ENCODE measurements around the gene SLC8A3. TPM values are rescaled to one million over a fixed set of nuclear protein-coding genes. Genes with fewer than 3 reads are reported as not detected.
"Not testable (repeated sequence)": the region's sequence is repeated elsewhere in the genome, so short reads cannot be mapped to it uniquely, and the experiment has no call there.

SLC8A3 gene, protein sequence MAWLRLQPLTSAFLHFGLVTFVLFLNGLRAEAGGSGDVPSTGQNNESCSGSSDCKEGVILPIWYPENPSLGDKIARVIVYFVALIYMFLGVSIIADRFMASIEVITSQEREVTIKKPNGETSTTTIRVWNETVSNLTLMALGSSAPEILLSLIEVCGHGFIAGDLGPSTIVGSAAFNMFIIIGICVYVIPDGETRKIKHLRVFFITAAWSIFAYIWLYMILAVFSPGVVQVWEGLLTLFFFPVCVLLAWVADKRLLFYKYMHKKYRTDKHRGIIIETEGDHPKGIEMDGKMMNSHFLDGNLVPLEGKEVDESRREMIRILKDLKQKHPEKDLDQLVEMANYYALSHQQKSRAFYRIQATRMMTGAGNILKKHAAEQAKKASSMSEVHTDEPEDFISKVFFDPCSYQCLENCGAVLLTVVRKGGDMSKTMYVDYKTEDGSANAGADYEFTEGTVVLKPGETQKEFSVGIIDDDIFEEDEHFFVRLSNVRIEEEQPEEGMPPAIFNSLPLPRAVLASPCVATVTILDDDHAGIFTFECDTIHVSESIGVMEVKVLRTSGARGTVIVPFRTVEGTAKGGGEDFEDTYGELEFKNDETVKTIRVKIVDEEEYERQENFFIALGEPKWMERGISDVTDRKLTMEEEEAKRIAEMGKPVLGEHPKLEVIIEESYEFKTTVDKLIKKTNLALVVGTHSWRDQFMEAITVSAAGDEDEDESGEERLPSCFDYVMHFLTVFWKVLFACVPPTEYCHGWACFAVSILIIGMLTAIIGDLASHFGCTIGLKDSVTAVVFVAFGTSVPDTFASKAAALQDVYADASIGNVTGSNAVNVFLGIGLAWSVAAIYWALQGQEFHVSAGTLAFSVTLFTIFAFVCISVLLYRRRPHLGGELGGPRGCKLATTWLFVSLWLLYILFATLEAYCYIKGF
- under 1 TPM; 0.32 to 0.54 (median 0.40) TPM for polyA plus RNA-seq (ENCODE audit: insufficient read length in 4 of 4)

DNA sequence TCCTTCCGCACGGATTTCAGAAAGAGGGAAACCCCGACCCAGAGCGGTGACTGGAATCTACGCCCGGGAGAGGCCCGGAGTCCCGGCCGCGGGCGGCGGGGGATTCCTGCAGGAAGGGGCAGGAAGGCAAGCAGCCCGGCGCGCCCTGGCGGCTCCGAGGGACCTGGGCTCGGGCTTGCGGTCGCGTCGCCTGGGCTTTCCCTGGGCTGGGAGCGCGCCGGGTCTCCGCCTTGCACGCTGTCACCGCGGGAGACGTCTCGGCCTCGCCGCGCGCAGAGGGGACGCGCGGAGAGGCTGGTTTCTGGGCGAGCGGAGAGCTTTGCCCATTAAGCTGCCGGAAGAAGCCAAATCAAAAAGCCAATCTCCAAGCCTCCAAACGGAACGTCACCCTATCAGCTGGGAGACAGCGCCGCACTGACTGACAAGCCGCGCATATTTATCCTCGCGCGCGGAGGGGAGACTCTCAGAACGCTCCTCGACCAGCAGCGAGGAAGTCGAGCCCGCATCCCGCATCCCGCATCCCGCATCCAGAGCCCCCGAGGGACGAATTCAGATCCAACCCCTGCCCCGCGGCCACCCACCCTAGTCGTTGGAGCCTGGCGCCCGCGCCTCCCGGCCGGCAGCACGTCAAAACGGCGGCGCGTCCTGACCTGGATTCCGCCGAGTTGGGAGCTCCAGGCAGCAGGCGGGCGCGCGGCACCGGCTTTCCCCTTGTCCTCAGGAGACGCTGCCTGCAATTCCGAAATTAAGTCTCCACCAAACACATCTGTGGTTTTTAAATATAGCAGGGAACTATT lies at the start of gene SLC8A3:
Gene SLC8A3 (minus strand): TSS at position 293 of the 797 bp plus-strand sequence. CDS start 20,529 bp downstream, outside the sequence.
- peak in 2 of 4 donors; percentile 16 to 21 for DNase-seq (ENCODE audit: low read depth in 4 of 4, low spot score in 2 of 4)

DNA sequence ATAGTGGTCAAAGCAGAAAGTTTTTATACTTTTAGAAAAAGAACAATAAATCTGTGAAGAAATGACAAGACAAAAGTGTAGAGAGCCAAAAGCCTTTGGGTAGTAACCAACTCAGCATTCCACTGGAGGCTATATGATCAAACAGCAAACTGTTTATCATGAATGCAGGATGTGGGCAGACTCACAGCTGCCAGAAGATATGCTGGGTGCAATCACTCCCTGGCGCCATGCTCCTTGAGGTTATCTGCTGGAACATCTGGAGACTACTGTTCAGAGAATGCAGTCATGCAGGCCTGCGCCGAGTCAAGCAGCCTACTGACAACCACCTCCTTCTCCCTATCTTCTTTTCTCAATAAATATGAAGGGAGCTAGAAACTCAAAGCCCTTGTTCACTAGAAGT lies 49.0 kb upstream of the SLC8A3 start:
- no peak for DNase-seq (ENCODE audit: low read depth in 4 of 4, low spot score in 2 of 4)

DNA sequence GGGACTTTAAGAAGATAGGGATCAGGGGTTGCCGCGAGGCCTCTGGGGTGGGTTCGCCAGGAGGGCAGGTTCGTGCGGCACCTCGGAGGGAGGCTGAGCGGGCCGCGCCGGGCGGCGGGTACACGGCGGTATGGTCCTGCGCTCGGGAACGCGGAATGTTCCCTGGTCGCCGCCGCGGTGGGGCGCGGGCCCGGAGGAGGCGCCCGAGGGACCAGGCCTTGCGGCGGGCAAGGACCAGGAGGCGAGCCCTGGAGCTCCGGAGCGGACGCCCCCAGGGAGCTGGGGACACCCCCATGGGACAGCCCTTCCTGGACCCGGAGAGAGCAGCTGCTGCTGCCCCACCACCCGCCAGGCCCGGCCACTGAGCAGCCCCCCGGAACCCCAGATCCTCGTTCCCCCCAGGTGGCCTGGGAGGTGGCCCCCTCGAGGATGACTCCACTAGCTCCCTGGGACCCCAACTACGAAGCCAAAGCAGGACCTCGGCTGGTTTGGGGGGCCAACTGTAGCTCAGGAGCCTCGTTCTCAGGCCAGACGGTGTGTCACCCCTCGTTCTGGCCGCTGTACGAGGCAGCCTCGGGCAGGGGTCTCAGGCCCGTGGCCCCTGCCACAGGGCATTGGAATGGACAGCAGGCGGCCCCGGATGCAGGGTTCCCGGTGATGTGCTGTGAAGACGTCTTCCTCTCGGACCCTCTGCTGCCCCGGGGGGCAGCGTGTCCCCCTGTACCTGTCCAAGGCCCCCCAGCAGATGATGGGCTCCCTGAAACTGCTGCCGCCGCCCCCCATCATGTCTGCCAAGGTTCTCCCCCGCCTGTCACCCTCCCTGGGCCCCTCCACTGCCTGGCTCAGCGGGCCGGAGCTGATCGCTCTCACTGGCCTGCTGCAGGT lies 45.6 kb upstream of the SLC8A3 start:
- no peak for DNase-seq (ENCODE audit: low read depth in 4 of 4, low spot score in 2 of 4)

DNA sequence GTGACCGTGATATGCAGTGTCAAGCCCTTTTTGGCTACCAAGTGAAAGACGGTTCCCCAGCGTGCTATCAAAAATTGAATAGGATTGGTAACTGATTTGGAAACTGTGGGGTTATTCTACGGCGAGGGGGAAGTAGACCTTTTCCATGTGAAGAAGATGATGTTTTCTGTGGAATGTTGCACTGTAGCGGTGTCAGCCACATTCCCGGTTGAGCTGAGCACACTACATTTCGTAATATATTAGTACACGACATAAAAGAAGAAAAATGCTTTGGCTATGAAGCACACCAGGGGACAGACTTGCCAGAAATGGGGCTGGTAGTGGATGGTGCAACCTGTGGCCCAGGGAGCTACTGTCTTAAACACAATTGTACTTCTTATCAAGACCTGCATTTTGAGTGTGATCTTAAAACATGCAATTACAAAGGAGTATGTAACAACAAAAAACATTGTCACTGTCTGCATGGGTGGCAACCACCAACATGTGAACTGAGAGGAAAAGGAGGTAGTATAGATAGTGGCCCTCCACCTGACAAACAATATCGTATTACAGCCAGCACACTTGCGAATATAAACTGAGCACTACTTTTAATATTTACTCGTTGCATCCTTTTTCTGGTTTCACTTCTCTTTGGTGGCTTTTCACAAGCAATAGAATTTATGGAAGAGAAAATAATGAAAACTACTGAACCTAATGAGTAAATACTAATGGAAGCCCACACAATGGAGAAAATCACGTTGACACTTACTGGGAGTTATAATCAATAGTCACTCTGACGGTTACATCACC lies 43.2 kb upstream of the SLC8A3 start:
- DNase-seq (ENCODE audit: low read depth in 4 of 4, low spot score in 2 of 4): not testable (repeated sequence)

DNA sequence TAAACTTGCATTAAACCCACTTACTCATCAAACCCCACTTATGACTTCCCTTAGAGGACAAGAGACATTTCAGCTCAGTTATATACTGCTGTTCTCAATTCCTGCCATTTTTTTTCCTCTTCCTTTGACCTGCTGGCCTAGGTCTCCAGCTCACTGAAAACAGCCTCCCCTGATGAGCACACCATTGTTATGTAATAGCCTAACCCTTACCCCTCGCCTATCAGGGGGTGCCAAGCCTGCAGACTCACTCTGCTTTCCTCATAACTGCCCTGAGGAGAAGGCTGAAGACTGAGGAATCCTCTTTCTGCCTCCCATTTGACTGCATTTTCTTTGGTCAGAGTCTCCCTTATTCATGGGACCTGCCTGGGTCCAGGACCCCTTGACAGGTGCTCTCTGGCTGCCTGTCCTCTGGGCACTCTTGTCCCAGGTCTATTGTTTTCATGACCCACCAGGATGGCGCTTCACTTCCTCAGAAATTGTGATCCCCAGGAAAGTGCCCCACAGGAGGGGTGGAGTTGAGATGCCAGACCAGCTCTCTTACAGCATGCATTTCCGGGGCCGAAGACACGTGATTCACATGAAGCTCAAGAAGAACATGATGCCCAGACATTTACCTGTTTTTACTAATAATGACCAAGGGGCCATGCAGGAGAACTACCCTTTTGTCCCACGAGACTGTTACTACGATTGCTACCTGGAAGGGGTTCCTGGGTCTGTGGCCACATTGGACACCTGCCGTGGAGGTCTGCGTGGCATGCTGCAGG lies 41.3 kb upstream of the SLC8A3 start:
- not testable (repeated sequence) for DNase-seq (ENCODE audit: low read depth in 4 of 4, low spot score in 2 of 4)

DNA sequence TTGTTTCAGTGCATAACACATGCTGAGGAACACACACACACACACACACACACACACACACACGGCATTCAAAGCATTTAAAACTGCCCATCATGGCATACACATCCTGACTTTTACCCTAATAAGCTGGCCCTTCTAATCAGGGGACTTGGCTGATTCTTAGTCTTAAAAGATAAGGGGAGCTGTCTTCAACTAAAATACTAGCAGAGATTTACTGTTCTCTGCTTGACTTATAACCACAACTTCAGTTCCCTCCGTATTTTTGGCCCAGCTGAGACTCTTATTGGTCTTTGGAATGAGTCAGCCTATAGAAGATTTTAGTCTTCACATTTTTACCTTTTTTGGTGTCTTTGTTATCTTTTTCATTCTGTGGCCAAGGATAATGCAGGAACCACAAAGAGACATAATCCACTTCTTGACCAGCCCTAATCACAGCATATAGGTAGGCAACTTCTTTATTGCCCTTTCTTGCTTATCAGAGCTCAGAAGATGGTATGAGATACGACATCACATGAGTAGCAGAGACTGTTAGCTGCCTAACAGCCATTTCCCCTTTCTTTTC lies 25.1 kb upstream of the SLC8A3 start:
- DNase-seq (ENCODE audit: low read depth in 4 of 4, low spot score in 2 of 4): no peak

DNA sequence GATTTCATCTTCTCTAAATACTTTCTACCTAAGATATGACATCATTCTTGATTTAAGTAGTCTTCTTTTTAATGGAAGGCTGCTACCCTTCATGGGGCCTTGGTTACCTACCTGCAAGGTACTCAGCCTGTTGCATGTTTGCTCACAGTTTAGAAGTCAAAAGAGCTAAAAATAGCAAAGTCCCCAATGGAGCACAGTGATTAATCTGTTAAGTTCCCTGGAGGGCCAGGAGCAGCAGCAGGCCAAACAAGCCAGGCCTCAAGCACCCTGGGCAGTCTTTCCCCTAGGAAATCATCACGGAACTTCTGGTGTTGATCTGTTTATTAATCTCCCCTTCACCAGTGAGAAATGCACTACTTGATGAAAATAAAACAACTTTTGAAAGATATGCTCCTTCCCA lies 24.0 kb upstream of the SLC8A3 start:
- no peak for DNase-seq (ENCODE audit: low read depth in 4 of 4, low spot score in 2 of 4)

DNA sequence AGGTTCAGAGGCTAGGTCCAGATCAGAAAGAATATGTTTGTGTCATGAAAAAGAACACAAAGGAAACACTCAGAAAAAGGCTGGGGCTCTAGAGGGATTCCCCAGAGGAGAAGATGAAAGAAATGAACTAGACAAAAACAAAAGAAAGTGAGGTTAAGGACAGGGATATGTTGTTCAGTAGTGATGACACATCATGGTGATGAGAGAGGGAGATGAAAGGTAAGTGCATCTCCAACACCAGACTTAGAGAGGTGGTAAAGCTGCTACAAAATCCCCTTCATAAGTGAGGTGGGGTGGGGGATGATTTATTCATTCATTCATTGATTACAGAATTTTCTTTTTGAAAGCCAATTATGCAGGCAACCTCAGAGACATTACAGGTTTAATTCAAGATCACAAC lies 19.6 kb upstream of the SLC8A3 start:
- no peak for DNase-seq (ENCODE audit: low read depth in 4 of 4, low spot score in 2 of 4)

DNA sequence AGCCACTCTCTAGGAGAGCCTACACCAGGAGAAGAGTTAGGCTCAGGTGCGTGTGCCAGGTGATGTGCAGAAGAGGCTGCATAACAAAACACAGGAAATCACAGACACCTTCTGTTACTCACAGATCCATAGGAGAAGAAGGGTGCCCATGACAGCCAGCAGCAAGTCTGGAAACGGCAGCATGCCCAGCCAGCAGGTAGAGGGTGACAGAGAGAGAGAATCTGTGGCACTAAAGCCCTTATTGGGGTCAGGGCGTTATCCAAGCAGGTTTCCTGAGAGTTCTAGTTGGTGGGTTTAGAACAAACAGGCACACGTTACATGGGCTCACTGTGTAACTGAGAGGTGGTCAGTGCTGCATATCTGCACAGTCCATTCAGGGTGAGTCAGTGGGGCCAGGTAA lies 14.9 kb upstream of the SLC8A3 start:
- no peak for DNase-seq (ENCODE audit: low read depth in 4 of 4, low spot score in 2 of 4)

DNA sequence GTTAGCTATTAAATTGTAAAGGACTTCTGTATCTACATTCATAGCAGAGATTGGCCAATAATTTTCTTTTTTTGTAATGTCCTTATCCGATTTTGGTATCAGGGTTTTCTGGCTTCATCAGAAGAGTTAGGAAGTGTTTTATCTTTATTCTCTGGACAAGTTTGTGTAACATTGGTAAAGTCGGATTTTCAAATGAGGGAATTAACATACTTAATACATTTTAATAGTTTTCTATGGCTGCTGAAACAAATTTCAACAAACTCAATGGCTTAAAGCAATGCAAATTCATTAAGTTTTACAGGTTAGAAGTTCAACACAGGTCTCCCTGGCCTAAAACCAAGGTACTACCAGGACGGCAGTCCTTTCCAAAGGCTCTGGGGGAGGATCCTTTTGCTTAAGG lies 13.2 kb upstream of the SLC8A3 start:
- DNase-seq (ENCODE audit: low read depth in 4 of 4, low spot score in 2 of 4): no peak

DNA sequence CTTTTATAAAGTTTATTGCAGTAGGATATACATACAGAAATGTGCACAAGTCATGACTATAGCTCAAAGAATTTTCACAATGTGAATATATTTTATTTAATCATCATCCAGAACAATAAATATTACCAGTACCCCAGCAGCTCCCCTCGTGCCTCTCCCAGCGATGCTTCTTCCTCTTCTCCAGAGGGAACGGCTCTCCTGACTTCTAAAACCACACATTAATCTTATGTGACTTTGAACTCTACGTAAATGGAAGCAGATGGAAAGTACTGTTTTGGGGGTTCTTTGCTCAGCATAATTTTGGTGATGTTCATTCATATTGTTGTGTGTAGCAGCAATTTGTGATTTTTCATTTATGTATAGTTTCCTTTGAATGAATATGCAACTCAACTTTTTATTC lies 4.6 kb upstream of the SLC8A3 start:
- no peak for DNase-seq (ENCODE audit: low read depth in 4 of 4, low spot score in 2 of 4)

DNA sequence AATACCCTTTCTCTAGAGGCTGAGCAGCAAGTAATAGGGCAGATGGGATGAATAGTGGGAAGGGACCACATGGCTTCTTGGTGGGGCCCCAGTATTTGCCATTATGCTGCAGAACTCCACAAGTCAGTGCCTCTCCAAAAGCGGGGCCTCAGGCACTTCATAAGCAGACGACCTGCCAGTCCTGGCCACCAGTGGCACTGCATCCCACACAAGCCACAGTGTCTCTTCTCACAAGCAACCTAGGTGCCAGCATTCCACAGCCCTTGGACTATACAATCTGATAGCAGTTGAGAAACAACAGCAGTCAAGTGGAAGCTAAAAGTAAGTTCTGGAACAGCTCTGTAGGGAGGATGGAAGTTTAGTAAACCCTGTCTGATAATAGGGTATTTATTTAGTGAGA lies 4.2 kb upstream of the SLC8A3 start:
- no peak for DNase-seq (ENCODE audit: low read depth in 4 of 4, low spot score in 2 of 4)

DNA sequence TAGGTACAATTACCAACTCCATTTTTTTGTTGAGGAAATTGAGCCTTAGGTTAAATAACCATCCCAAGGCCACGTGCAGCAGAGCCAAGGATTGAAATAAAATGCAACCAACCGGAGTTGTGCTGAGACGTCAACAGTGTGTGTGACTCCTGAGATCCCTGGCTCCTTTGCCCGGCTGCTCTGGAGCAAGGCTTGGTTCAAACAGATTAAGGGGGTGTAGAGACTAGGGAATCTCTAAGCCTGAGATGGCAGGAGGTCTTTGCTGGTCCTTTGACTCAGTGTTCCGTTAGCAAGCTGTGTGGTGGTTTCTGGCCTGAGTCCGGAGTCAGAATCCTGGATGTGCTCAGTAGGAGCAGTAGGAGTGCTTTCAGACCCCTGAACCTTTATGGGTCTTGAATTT lies 1.4 kb upstream of the SLC8A3 start:
- no peak for DNase-seq (ENCODE audit: low read depth in 4 of 4, low spot score in 2 of 4)

DNA sequence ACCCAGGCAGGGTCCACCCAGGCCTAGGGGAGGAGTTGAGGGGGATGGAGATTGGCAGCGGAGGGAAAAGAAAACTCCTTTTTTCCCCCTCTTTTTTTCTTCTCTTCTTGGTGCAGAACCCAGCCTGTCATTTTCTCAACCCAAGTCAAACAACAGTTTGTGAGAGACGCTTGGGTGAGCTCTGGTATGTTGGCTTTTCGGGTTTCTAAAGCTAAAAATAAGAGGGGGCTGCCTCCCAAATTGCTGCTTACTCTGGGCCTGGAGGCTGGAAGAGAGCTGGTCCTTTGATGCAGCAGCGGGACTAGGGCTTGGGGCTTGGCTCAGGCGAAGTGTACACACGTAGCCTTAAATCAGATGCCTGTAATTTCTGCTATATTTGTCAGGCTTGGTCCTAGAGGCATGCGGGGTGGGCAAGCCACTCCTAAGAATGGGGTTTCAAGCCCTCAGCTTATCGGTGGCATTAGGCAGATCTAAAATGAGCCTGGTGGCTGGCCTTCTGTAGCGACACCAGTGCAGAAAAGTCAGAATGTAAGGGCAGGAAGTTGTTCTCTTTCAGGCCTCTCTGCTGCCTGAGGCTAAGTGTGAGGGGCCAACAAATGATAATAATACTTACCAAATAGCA lies 816 bp upstream of the SLC8A3 start:
- DNase-seq (ENCODE audit: low read depth in 4 of 4, low spot score in 2 of 4): no peak

DNA sequence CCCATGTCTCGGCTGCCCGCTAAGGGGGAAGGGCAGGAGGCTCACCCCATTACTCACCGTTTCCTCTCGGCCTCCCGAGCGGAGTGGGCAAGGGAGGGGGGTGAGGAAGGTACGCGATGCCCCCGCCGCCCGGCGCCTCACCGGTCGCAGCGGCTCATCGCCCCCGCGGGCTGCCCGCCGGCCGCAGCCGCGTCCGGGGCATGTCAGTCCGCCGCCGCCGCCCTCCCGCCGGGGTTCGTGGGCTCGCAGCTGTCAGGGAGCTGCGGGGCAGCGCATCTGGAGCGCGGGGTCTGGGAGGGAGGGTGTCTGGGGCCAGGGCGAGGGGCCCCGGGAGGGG lies 461 bp downstream of the SLC8A3 start:
- DNase-seq (ENCODE audit: low read depth in 4 of 4, low spot score in 2 of 4): no peak

DNA sequence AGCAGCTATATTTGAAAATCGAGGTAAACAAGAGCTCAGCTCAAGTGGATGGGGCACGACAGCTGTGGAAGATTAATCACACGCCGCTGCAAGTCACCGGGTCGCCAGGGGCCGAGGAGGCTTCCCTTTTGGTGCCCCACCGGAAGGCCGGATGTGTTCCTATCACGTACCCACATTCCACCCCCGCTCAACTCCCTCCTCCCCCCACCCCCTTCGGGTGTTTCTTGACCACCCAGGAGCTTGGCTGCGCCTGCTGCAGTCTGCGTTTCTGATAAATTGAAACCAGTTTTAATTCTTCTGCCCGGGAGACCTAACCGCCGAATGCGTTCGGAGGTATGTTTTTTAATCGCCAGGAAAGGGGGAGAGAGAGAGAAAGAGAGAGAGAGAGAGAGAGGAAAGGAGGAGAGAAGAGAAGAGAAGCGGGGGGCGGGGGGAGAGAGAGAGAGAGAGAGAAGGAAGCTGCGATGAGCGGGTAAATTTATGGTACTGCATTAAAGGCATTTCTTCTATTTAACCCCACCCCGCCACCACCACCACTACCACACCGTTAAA lies 1.8 kb downstream of the SLC8A3 start:
- peak in 2 of 4 donors; percentile 32 to 40 for DNase-seq (ENCODE audit: low read depth in 4 of 4, low spot score in 2 of 4)

DNA sequence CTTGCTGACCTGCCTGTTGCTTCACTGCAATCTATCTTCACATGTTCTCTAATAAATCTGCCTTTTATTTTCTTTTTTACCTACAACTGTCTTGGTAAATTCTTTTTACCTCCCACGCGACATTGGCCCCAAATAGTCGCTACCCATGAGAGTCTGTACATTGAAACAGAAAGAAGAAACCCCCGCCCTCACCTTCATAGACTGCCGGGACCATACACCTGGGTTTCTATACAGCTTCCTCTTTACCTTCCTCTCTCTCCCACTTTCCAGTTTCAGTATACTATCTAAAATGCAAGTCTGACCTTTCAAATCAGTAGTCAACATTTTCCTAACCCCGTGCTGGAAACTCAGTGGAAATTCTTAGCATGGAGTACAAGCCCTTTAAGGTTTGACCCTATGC lies 4.8 kb downstream of the SLC8A3 start:
- DNase-seq (ENCODE audit: low read depth in 4 of 4, low spot score in 2 of 4): no peak
